HFF-Myc (cell line): ENCODE data around the gene CKAP2L.

ENCODE experiments used
- DNase-seq: peaks from one replicate; pipeline ENCODE4 v3.0.0-alpha.2; 2011; ENCODE audit warnings: low read depth; ENCODE audit errors: extremely low read depth
- H3K4me3 ChIP-seq: replicated peaks from 2 replicates; pipeline ENCODE4 v1.5.1; 2011; ENCODE audit warnings: low read depth, mild to moderate bottlenecking, control low read depth, low read length
- TF ChIP-seq, protein P1 (sequence below): IDR thresholded peaks from 2 replicates; pipeline ENCODE4 v1.5.1; 2012; ENCODE audit warnings: mild to moderate bottlenecking, low read depth, low read length, control low read depth; ENCODE audit errors: missing control alignments

CKAP2L gene

DNA sequence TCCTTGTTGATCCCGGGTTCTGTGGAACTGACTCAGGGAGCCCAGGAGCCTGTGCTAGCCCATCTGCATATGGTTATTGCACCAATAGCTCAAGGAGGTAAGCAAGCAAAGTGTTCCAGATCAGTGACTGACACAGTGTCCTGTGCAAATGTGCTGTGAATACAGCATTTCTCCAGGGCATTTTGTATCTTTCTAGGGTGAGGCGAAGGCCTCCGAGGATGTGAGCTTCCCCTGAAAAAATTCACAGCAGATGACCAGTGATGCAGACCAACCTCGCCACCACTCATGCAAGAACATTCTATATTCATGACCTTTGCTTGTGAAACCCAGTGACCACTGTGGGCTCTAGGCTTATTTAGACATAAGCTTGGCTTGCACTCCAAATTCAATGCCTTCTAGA, 58.8 kb downstream of the CKAP2L start:
- DNase-seq, result no peak
- H3K4me3 ChIP-seq, result no peak overlapping the region
- TF ChIP-seq, protein P1, sequence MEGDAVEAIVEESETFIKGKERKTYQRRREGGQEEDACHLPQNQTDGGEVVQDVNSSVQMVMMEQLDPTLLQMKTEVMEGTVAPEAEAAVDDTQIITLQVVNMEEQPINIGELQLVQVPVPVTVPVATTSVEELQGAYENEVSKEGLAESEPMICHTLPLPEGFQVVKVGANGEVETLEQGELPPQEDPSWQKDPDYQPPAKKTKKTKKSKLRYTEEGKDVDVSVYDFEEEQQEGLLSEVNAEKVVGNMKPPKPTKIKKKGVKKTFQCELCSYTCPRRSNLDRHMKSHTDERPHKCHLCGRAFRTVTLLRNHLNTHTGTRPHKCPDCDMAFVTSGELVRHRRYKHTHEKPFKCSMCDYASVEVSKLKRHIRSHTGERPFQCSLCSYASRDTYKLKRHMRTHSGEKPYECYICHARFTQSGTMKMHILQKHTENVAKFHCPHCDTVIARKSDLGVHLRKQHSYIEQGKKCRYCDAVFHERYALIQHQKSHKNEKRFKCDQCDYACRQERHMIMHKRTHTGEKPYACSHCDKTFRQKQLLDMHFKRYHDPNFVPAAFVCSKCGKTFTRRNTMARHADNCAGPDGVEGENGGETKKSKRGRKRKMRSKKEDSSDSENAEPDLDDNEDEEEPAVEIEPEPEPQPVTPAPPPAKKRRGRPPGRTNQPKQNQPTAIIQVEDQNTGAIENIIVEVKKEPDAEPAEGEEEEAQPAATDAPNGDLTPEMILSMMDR, result no peak

DNA sequence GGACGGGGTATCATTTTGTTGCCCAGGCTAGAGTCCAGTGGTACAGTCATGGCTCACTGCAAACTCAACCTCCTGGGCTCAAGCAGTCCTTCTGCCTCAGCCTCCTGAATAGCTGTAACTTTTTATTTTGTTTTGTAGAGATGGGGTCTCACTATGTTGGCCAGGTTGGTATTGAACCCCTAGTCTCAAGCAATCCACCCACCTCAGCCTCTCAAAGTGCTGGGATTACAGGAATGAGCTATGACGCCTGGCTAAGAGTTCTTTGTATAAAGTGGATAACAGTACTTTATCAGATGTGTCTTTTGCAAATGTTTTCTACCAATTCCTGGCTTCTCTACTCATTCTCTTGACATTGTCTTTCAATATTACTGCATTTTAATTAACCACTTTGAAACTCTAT, 60.7 kb downstream of the CKAP2L start:
- TF ChIP-seq, protein P1, result no peak
- no peak overlapping the region for H3K4me3 ChIP-seq
- DNase-seq, result no peak

DNA sequence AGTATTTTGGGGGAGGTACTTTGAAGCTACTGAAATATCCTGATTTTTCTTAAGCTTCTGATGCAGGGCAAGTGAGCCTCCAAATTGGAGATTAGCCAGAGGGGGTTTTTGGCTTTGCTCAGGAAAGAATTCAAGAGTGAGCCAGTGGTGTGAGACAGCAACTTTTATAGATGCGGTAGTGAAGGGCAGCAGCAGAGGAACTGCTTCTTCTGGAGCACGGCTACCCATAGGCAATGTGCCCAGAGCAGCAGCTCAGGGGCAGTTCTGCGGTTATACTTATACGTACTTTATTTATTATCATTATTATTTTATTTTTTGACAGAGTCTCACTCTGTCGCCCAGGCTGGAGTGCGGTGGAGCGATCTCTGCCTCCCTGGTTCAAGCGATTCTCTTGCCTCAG, 63.4 kb downstream of the CKAP2L start:
- DNase-seq, result no peak
- H3K4me3 ChIP-seq, result no peak overlapping the region
- TF ChIP-seq, protein P1, result no peak

DNA sequence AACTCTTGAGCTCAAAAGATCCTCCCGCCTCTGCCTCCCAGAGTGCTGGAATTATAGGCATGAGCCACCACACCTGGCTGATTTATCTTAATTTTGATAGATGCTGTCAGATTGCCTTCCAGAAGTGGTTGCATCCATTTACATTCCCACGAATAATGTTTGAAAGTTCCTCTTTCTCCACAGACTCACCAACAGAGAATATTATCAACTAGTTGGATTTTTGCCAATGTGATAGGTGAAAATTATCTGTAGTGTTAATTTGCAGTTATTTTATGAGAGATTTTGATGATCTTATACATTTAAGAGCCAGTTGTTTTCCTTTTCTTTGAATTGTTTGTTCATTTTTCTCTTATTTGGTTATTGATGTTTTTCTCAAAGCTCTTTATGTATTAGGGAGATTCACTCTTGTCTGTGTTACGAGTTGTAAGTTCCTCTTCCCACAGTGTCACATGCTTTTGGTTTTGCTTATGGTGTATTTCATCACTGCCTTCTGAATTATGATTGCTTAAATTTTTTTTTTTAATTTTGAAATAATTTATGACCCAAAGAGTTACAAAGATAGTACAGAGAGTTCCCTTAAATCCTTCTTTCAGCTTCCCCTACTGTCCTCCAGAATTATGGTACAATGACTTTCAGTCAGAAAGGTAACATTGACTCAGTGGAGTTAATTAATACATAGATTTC, 64.3 kb downstream of the CKAP2L start:
- H3K4me3 ChIP-seq, result no peak overlapping the region
- no peak for DNase-seq
- TF ChIP-seq, protein P1, result no peak

DNA sequence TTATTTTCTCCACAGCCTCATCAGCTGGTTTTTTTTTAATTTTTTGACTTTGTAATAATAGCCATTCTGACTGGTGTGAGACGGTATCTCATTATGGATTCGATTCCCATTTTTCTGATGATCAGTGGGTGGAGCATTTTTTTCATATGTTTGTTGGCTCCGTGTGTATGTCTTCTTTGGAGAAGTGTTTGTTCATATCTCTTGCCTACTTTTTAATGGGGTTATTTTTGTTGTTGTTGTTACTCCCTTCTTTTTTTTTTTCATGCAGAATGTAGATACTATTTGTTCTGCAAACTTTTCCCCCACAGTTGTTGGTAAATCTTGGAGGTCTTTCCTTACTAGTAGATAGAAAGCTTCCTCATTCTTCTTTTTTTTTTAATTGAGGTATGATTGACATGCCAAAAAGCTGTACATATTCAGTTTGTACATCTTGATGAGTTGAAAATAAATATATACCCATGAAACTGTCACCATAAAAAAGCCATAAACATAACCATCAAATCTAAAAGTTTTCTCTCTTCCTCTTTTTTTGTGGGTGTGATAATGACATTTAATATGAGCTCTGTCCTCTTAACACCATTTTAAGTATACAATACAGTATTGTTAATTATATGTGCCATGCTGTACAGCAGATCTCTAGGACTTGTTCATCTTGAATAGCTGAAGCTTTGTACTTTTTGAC, 65.4 kb downstream of the CKAP2L start:
- no peak overlapping the region for H3K4me3 ChIP-seq
- no peak for DNase-seq
- TF ChIP-seq, protein P1, result no peak

DNA sequence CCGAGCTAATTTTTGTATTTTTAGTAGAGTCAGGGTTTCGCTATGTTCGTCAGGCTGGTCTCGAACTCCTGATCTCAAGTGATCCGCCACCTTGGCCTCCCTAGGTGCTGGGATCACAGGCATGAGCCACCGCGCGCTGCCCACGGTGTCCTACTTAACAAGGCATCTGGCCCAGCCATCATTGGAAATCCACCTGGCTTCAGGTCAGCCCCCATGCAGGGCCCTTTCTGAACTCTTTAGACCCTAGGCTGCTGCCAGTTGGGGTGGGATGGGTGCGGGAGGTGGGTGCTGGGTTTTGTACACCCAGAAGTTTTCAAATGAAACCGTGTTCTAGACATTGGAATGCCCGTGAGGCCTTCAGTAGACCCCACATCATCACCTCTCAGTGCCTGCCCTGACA, 70.2 kb downstream of the CKAP2L start:
- DNase-seq, result no peak
- no peak overlapping the region for H3K4me3 ChIP-seq
- TF ChIP-seq, protein P1, result no peak
